ENCODE data around the gene ZNF543.

ZNF543 gene

GRCh38 chr19:57288373-57288772, 31.9 kb upstream of the ZNF543 start:
- Histone ChIP-seq H3K9me2 (replicated peaks; ENCODE audit: control insufficient read depth, low read length) (no peaks in the 10 kb centered on the region), H4K20me1 (ENCODE audit: control insufficient read depth, insufficient read depth, low read depth, low read length) (no peaks in the 10 kb centered on the region), H3K27me3 (ENCODE audit: control insufficient read depth, low read length) (no peaks in the 10 kb centered on the region), H3K79me2 (ENCODE audit: control insufficient read depth, low read length) (peaks cover 60% of the 10 kb centered on the region), H3K36me3 (ENCODE audit: control insufficient read depth, low read length) (peaks cover 95% of the 10 kb centered on the region), H3K4me3 (ENCODE audit: low read length) (no peak overlapping the region), H3K27ac (ENCODE audit: low read depth, low read length) (no peak overlapping the region), H3F3A (ENCODE audit: control insufficient read depth, insufficient read depth) (no peaks in the 10 kb centered on the region), H3K4me2 (ENCODE audit: low read length) (no peak overlapping the region), H3K4me1 (ENCODE audit: control insufficient read depth, low read length) (no peaks in the 10 kb centered on the region), H3K9me3 (ENCODE audit: control insufficient read depth, insufficient read depth, low read length) (peaks cover 32% of the 10 kb centered on the region; the same call in 1 of the 2 replicates)
- no peak for TF ChIP-seq EZH2phosphoT487 (IDR thresholded peaks at IDR 0.05; ENCODE audit: borderline replicate concordance, low read length)
- TF ChIP-seq, protein P1, sequence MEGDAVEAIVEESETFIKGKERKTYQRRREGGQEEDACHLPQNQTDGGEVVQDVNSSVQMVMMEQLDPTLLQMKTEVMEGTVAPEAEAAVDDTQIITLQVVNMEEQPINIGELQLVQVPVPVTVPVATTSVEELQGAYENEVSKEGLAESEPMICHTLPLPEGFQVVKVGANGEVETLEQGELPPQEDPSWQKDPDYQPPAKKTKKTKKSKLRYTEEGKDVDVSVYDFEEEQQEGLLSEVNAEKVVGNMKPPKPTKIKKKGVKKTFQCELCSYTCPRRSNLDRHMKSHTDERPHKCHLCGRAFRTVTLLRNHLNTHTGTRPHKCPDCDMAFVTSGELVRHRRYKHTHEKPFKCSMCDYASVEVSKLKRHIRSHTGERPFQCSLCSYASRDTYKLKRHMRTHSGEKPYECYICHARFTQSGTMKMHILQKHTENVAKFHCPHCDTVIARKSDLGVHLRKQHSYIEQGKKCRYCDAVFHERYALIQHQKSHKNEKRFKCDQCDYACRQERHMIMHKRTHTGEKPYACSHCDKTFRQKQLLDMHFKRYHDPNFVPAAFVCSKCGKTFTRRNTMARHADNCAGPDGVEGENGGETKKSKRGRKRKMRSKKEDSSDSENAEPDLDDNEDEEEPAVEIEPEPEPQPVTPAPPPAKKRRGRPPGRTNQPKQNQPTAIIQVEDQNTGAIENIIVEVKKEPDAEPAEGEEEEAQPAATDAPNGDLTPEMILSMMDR (IDR thresholded peaks at IDR 0.05; ENCODE audit: low read depth, low read length, poor library complexity, severe bottlenecking), result no peak

GRCh38 chr19:57290970-57291369, 29.3 kb upstream of the ZNF543 start:
- H3F3A ChIP-seq (ENCODE audit: control insufficient read depth, insufficient read depth), result no peaks in the 10 kb centered on the region
- no peaks in the 10 kb centered on the region for H3K4me1 ChIP-seq (ENCODE audit: control insufficient read depth, low read length)
- no peak overlapping the region for H3K4me3 ChIP-seq (ENCODE audit: low read length)
- H3K36me3 ChIP-seq (ENCODE audit: control insufficient read depth, low read length), result peaks cover 90% of the 10 kb centered on the region
- no peaks in the 10 kb centered on the region for H4K20me1 ChIP-seq (ENCODE audit: control insufficient read depth, insufficient read depth, low read depth, low read length)
- peaks cover 40% of the 10 kb centered on the region; the same call in 1 of the 2 replicates for H3K9me3 ChIP-seq (ENCODE audit: control insufficient read depth, insufficient read depth, low read length)
- peaks cover 59% of the 10 kb centered on the region for H3K79me2 ChIP-seq (ENCODE audit: control insufficient read depth, low read length)
- H3K9me2 ChIP-seq (replicated peaks; ENCODE audit: control insufficient read depth, low read length), result no peaks in the 10 kb centered on the region
- no peaks in the 10 kb centered on the region for H3K27me3 ChIP-seq (ENCODE audit: control insufficient read depth, low read length)
- H3K27ac ChIP-seq (ENCODE audit: low read depth, low read length), result no peak overlapping the region
- H3K4me2 ChIP-seq (ENCODE audit: low read length), result no peak overlapping the region
- TF ChIP-seq EZH2phosphoT487 (IDR thresholded peaks at IDR 0.05; ENCODE audit: borderline replicate concordance, low read length), result no peak
- TF ChIP-seq, protein P1 (IDR thresholded peaks at IDR 0.05; ENCODE audit: low read depth, low read length, poor library complexity, severe bottlenecking), result no peak

DNA sequence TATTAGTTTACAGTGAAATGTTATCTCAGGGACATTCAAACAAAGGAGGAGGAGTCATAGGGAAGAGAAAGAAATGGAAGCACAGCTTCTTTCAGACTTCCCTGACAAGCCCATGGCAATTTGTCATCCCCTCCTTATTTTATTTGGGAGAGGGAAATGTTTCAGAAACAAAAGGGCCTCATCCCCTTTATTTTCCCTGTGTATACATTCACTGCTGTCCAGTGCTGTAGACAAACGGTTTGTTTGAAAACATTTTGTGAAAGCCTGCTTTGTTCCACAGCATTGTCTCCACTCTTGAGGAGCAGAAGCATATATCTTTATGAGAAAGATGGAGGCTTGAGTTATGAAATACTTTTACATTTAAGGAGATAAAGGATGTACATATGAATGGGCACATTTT, 27.7 kb upstream of the ZNF543 start:
- TF ChIP-seq, protein P1 (IDR thresholded peaks at IDR 0.05; ENCODE audit: low read depth, low read length, poor library complexity, severe bottlenecking), result no peak
- no peak for TF ChIP-seq EZH2phosphoT487 (IDR thresholded peaks at IDR 0.05; ENCODE audit: borderline replicate concordance, low read length)
- H4K20me1 ChIP-seq (ENCODE audit: control insufficient read depth, insufficient read depth, low read depth, low read length), result no peaks in the 10 kb centered on the region
- peaks cover 36% of the 10 kb centered on the region; the same call in 1 of the 2 replicates for H3K9me3 ChIP-seq (ENCODE audit: control insufficient read depth, insufficient read depth, low read length)

More for the DNA sequence above, 27.7 kb upstream of the ZNF543 start:
- Histone ChIP-seq H3K4me2 (ENCODE audit: low read length) (no peak overlapping the region), H3K36me3 (ENCODE audit: control insufficient read depth, low read length) (peaks cover 82% of the 10 kb centered on the region), H3K79me2 (ENCODE audit: control insufficient read depth, low read length) (peaks cover 55% of the 10 kb centered on the region), H3K9me2 (replicated peaks; ENCODE audit: control insufficient read depth, low read length) (no peaks in the 10 kb centered on the region), H3K27me3 (ENCODE audit: control insufficient read depth, low read length) (no peaks in the 10 kb centered on the region), H3K4me1 (ENCODE audit: control insufficient read depth, low read length) (no peaks in the 10 kb centered on the region), H3K4me3 (ENCODE audit: low read length) (no peak overlapping the region), H3K27ac (ENCODE audit: low read depth, low read length) (no peak overlapping the region), H3F3A (ENCODE audit: control insufficient read depth, insufficient read depth) (no peaks in the 10 kb centered on the region)

Measured in DOHH2 (cell line).